ENCODE measurements around the gene CBX6. TPM values are rescaled to one million over a fixed set of nuclear protein-coding genes. Genes with fewer than 3 reads are reported as not detected.

Gene CBX6
- total and polyA plus RNA-seq, 4 experiments from 2014 or later, result 4.1 to 88.0 (median 48.0) TPM

- intact Hi-C loops (cut with micrococcal nuclease), result no loop called here
- Histone ChIP-seq H3K36me3 (ENCODE audit: insufficient read depth, low read length) (no peaks in the 10 kb centered on the region), H3K4me3 (ENCODE audit: low read length in 2 of 2) (no peak overlapping the region), H3K4me1 (ENCODE audit: insufficient read depth, low read length) (no peaks in the 10 kb centered on the region), H3K9me3 (ENCODE audit: control insufficient read depth in 1 of 2, low read length in 2 of 2) (no peaks in the 10 kb centered on the region), H3K27me3 (ENCODE audit: insufficient read depth, low read length) (no peaks in the 10 kb centered on the region), H3K27ac (ENCODE audit: low read depth, low read length) (no peak overlapping the region)
- POLR2A ChIA-PET (ENCODE audit: partially characterized antibody), result interaction anchor here (1.0 to 1.6 kb wide), 2 partner anchors 9 to 97 kb away, joined by 3 to 4 read pairs; no protein-coding TSS in a partner anchor
- H3K4me1 Mint-ChIP-seq, result peaks cover 0 to 1% (median under 1%) of the 10 kb centered on the region in 4 donors
- no peaks in the 10 kb centered on the region for H3K27me3 Mint-ChIP-seq
- no peak overlapping the region for H3K4me3 Mint-ChIP-seq
- peaks cover 0 to 6% of the 10 kb centered on the region in 2 donors for H3K36me3 Mint-ChIP-seq
- no peak overlapping the region for H3K27ac Mint-ChIP-seq
- CTCF ChIA-PET (ENCODE audit: partially characterized antibody), result no interaction called here
- peaks cover 0 to 1% (median 0%) of the 10 kb centered on the region in 8 donors for H3K9me3 Mint-ChIP-seq
- DNase-seq, result no peak
Measured at GRCh38 chr22:38829485-38829884, 42.5 kb downstream of the CBX6 start.

DNA sequence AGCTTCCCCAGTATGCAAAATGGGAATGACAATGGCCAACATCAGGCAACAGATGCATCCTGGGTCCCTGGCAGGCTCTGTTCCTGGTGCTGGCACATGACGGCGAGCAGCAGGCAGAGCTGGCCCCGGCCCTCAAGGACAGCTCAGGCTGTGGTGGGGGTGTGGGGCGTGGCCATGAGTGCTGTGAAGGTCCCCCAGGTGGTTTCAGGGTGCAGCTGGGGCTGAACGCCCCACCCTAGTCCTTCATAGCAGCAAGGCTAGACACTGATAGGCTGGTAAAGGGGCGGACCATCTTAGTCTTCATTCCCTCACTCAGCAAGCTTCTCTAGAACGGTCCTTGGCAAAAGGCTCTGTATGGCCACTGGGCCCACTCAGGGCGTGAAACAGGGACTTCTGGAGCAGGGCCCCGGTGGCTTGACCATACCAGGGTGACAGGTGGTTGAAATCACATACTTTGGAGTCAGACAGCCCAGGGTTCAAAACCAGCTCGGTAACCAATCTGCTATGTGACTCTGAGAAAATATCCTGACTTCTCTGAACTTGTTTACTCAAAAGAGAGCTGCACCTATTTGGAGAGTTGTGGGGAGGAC, 43.3 kb downstream of the CBX6 start:
- Mint-ChIP-seq H3K36me3 (peaks cover 0 to 10% of the 10 kb centered on the region in 2 donors), H3K4me1 (peaks cover 0 to 1% (median 0%) of the 10 kb centered on the region in 4 donors), H3K27me3 (no peaks in the 10 kb centered on the region), H3K27ac (no peak overlapping the region), H3K4me3 (no peak overlapping the region), H3K9me3 (peaks cover 0 to 4% (median 0%) of the 10 kb centered on the region in 8 donors)
- Histone ChIP-seq H3K27me3 (ENCODE audit: insufficient read depth, low read length) (no peaks in the 10 kb centered on the region), H3K4me3 (ENCODE audit: low read length in 2 of 2) (no peak overlapping the region), H3K36me3 (ENCODE audit: insufficient read depth, low read length) (no peaks in the 10 kb centered on the region), H3K27ac (ENCODE audit: low read depth, low read length) (no peak overlapping the region), H3K4me1 (ENCODE audit: insufficient read depth, low read length) (no peaks in the 10 kb centered on the region), H3K9me3 (ENCODE audit: control insufficient read depth in 1 of 2, low read length in 2 of 2) (no peaks in the 10 kb centered on the region)
- POLR2A ChIA-PET (ENCODE audit: partially characterized antibody), result interaction anchor here (1.0 kb wide), 1 partner anchor 97 kb away, joined by 3 read pairs; no protein-coding TSS in a partner anchor
- no peak for DNase-seq
- CTCF ChIA-PET (ENCODE audit: partially characterized antibody), result no interaction called here
- intact Hi-C loops (cut with micrococcal nuclease), result no loop called here

- Histone ChIP-seq H3K4me1 (ENCODE audit: insufficient read depth, low read length) (no peaks in the 10 kb centered on the region), H3K36me3 (ENCODE audit: insufficient read depth, low read length) (no peaks in the 10 kb centered on the region), H3K27me3 (ENCODE audit: insufficient read depth, low read length) (no peaks in the 10 kb centered on the region), H3K4me3 (ENCODE audit: low read length in 2 of 2) (no peak overlapping the region), H3K9me3 (ENCODE audit: control insufficient read depth in 1 of 2, low read length in 2 of 2) (no peaks in the 10 kb centered on the region), H3K27ac (ENCODE audit: low read depth, low read length) (no peak overlapping the region)
- Mint-ChIP-seq H3K27ac (no peak overlapping the region), H3K9me3 (peaks cover 0 to 4% (median 0%) of the 10 kb centered on the region in 8 donors), H3K4me3 (no peak overlapping the region), H3K4me1 (peaks cover 0 to 1% (median 0%) of the 10 kb centered on the region in 4 donors), H3K27me3 (no peaks in the 10 kb centered on the region), H3K36me3 (peaks cover 0 to 10% of the 10 kb centered on the region in 2 donors)
- POLR2A ChIA-PET (ENCODE audit: partially characterized antibody), result no interaction called here
- intact Hi-C loops (cut with micrococcal nuclease), result no loop called here
- CTCF ChIA-PET (ENCODE audit: partially characterized antibody), result no interaction called here
- DNase-seq, result no peak
Measured at GRCh38 chr22:38828191-38828590, 43.8 kb downstream of the CBX6 start.

GRCh38 chr22:38827510-38827909, 44.5 kb downstream of the CBX6 start:
- POLR2A ChIA-PET (ENCODE audit: partially characterized antibody), result interaction anchor here (0.7 kb wide), 1 partner anchor 9 kb away, joined by 3 read pairs; no protein-coding TSS in a partner anchor
- Histone ChIP-seq H3K4me3 (ENCODE audit: low read length in 2 of 2) (no peak overlapping the region), H3K4me1 (ENCODE audit: insufficient read depth, low read length) (no peaks in the 10 kb centered on the region), H3K27me3 (ENCODE audit: insufficient read depth, low read length) (no peaks in the 10 kb centered on the region), H3K27ac (ENCODE audit: low read depth, low read length) (no peak overlapping the region), H3K9me3 (ENCODE audit: control insufficient read depth in 1 of 2, low read length in 2 of 2) (no peaks in the 10 kb centered on the region), H3K36me3 (ENCODE audit: insufficient read depth, low read length) (no peaks in the 10 kb centered on the region)
- Mint-ChIP-seq H3K36me3 (peaks cover 0 to 10% of the 10 kb centered on the region in 2 donors), H3K4me1 (peaks cover 0 to 1% (median 0%) of the 10 kb centered on the region in 4 donors), H3K9me3 (peaks cover 0 to 4% (median 0%) of the 10 kb centered on the region in 8 donors), H3K27me3 (no peaks in the 10 kb centered on the region), H3K27ac (no peak overlapping the region), H3K4me3 (no peak overlapping the region)
- intact Hi-C loops (cut with micrococcal nuclease), result no loop called here
- CTCF ChIA-PET (ENCODE audit: partially characterized antibody), result interaction anchor here (0.6 to 1.2 kb wide), 2 partner anchors 43 to 101 kb away, joined by 3 read pairs; no protein-coding TSS in a partner anchor
- no peak for DNase-seq

- H3K36me3 Mint-ChIP-seq, result peaks cover under 1 to 10% of the 10 kb centered on the region in 2 donors
- H3K27me3 Mint-ChIP-seq, result no peaks in the 10 kb centered on the region
- H3K4me3 Mint-ChIP-seq, result no peak overlapping the region
- Histone ChIP-seq H3K4me1 (ENCODE audit: insufficient read depth, low read length) (no peaks in the 10 kb centered on the region), H3K27me3 (ENCODE audit: insufficient read depth, low read length) (no peaks in the 10 kb centered on the region), H3K27ac (ENCODE audit: low read depth, low read length) (no peak overlapping the region), H3K9me3 (ENCODE audit: control insufficient read depth in 1 of 2, low read length in 2 of 2) (no peaks in the 10 kb centered on the region), H3K4me3 (ENCODE audit: low read length in 2 of 2) (no peak overlapping the region), H3K36me3 (ENCODE audit: insufficient read depth, low read length) (no peaks in the 10 kb centered on the region)
- no peak for DNase-seq
- intact Hi-C loops (cut with micrococcal nuclease), result no loop called here
- H3K27ac Mint-ChIP-seq, result no peak overlapping the region
- ChIA-PET CTCF (ENCODE audit: partially characterized antibody) (interaction anchor here (0.6 to 1.2 kb wide), 2 partner anchors 44 to 101 kb away, joined by 3 read pairs; no protein-coding TSS in a partner anchor), POLR2A (ENCODE audit: partially characterized antibody) (interaction anchor here (0.7 kb wide), 1 partner anchor 9 kb away, joined by 3 read pairs; no protein-coding TSS in a partner anchor)
- peaks cover 0 to 4% (median 0%) of the 10 kb centered on the region in 8 donors for H3K9me3 Mint-ChIP-seq
- H3K4me1 Mint-ChIP-seq, result peaks cover 0 to under 1% (median 0%) of the 10 kb centered on the region in 4 donors
Measured at GRCh38 chr22:38826801-38827200, 45.2 kb downstream of the CBX6 start.

- Mint-ChIP-seq H3K4me1 (no peaks in the 10 kb centered on the region), H3K27me3 (no peaks in the 10 kb centered on the region), H3K27ac (no peak overlapping the region), H3K9me3 (peaks cover 0 to 4% (median 0%) of the 10 kb centered on the region in 8 donors), H3K4me3 (no peak overlapping the region), H3K36me3 (peaks cover 1 to 10% of the 10 kb centered on the region in 2 donors)
- no peak for DNase-seq
- H3K36me3 ChIP-seq (ENCODE audit: insufficient read depth, low read length), result no peaks in the 10 kb centered on the region
- no peaks in the 10 kb centered on the region for H3K9me3 ChIP-seq (ENCODE audit: control insufficient read depth in 1 of 2, low read length in 2 of 2)
- H3K27me3 ChIP-seq (ENCODE audit: insufficient read depth, low read length), result no peaks in the 10 kb centered on the region
- H3K4me3 ChIP-seq (ENCODE audit: low read length in 2 of 2), result no peak overlapping the region
- CTCF ChIA-PET (ENCODE audit: partially characterized antibody), result no interaction called here
- no peaks in the 10 kb centered on the region for H3K4me1 ChIP-seq (ENCODE audit: insufficient read depth, low read length)
- intact Hi-C loops (cut with micrococcal nuclease), result no loop called here
- POLR2A ChIA-PET (ENCODE audit: partially characterized antibody), result no interaction called here
- H3K27ac ChIP-seq (ENCODE audit: low read depth, low read length), result no peak overlapping the region
Measured at GRCh38 chr22:38826386-38826785, 45.6 kb downstream of the CBX6 start.

GRCh38 chr22:38824585-38824984, 47.4 kb downstream of the CBX6 start:
- ChIA-PET POLR2A (ENCODE audit: partially characterized antibody) (interaction anchor here (1.4 kb wide), 1 partner anchor 93 kb away, joined by 4 read pairs; no protein-coding TSS in a partner anchor), CTCF (ENCODE audit: partially characterized antibody) (no interaction called here)
- intact Hi-C loops (cut with micrococcal nuclease), result no loop called here
- H3K9me3 Mint-ChIP-seq, result peaks cover 0 to 4% (median 0%) of the 10 kb centered on the region in 8 donors
- H3K36me3 ChIP-seq (ENCODE audit: insufficient read depth, low read length), result no peaks in the 10 kb centered on the region
- H3K27ac Mint-ChIP-seq, result no peak overlapping the region
- H3K27me3 Mint-ChIP-seq, result no peaks in the 10 kb centered on the region
- no peaks in the 10 kb centered on the region for H3K4me1 ChIP-seq (ENCODE audit: insufficient read depth, low read length)
- H3K4me1 Mint-ChIP-seq, result no peaks in the 10 kb centered on the region
- no peaks in the 10 kb centered on the region for H3K9me3 ChIP-seq (ENCODE audit: control insufficient read depth in 1 of 2, low read length in 2 of 2)
- no peak overlapping the region for H3K4me3 Mint-ChIP-seq
- H3K27me3 ChIP-seq (ENCODE audit: insufficient read depth, low read length), result no peaks in the 10 kb centered on the region
- H3K4me3 ChIP-seq (ENCODE audit: low read length in 2 of 2), result no peak overlapping the region
- peaks cover 1 to 10% of the 10 kb centered on the region in 2 donors for H3K36me3 Mint-ChIP-seq
- DNase-seq, result peak in 4 of 5 donors; percentile 21 to 51 (median 46)
- H3K27ac ChIP-seq (ENCODE audit: low read depth, low read length), result no peak overlapping the region

Measured in CD4-positive, alpha-beta memory T cell (primary cell).